Thymus (tissue), 11 donors: ENCODE results near the gene EDNRA. TPM values are rescaled to one million over a fixed set of nuclear protein-coding genes. Genes with fewer than 3 reads are reported as not detected.

Experiments used
- DNase-seq, 9 donors: peaks; one replicate each; pipeline ENCODE4 v3.0.0-alpha.2; 2013; ENCODE audit warnings: low spot score in 9 of 9, low read depth in 6 of 9, missing footprints in 1 of 9
- H3K27ac ChIP-seq, 2 donors: one replicate each; pipeline ENCODE4 v1.5.1; 2013; ENCODE audit warnings: control low read depth in 1 of 2, low read depth in 1 of 2, low read length in 1 of 2, mild to moderate bottlenecking in 1 of 2, moderate library complexity in 1 of 2
- H3K27me3 ChIP-seq, 2 donors: one replicate each; pipeline ENCODE4 v1.5.1; 2013; ENCODE audit warnings: low read length in 1 of 2; ENCODE audit not compliant: control insufficient read depth in 2 of 2, insufficient read depth in 1 of 2
- H3K36me3 ChIP-seq, 2 donors: one replicate each; pipeline ENCODE4 v1.5.1; 2013; ENCODE audit warnings: low read length in 1 of 2, mild to moderate bottlenecking in 1 of 2, moderate library complexity in 1 of 2; ENCODE audit not compliant: control insufficient read depth in 2 of 2, insufficient read depth in 2 of 2
- H3K4me1 ChIP-seq, 2 donors: one replicate each; pipeline ENCODE4 v1.5.1; 2013; ENCODE audit warnings: low read length in 2 of 2; ENCODE audit not compliant: control insufficient read depth in 2 of 2, insufficient read depth in 2 of 2
- H3K4me3 ChIP-seq, 2 donors: one replicate each; pipeline ENCODE4 v1.5.1; 2013; ENCODE audit warnings: low read length in 2 of 2, control low read depth in 1 of 2, mild to moderate bottlenecking in 1 of 2
- H3K9me3 ChIP-seq, 2 donors: one replicate each; pipeline ENCODE4 v1.5.1; 2013; ENCODE audit warnings: low read length in 1 of 2, mild to moderate bottlenecking in 1 of 2; ENCODE audit not compliant: control insufficient read depth in 2 of 2, insufficient read depth in 1 of 2
- WGBS: extraction: QIAGEN DNeasy Blood & Tissue Kit; methylation state at CpG from one replicate; pipeline ENCODE4 v1.1.7; 2013; 5-methylcytosine and 5-hydroxymethylcytosine counted together
- polyA plus RNA-seq: library from polyadenylated mRNA; stranded (reverse); fragments of 200-250 nt; gene quantifications from one replicate; pipeline ENCODE4 v1.2.3, GENCODE V29; 2013
- total RNA-seq: library from RNA; stranded (reverse); fragments of 120-200 nt; gene quantifications from one replicate; pipeline ENCODE4 v1.2.4, GENCODE V29; 2013
- donor health status: healthy.

The EDNRA gene
- total and polyA plus RNA-seq, 2 donors: 4.7 to 10.1 TPM

DNA sequence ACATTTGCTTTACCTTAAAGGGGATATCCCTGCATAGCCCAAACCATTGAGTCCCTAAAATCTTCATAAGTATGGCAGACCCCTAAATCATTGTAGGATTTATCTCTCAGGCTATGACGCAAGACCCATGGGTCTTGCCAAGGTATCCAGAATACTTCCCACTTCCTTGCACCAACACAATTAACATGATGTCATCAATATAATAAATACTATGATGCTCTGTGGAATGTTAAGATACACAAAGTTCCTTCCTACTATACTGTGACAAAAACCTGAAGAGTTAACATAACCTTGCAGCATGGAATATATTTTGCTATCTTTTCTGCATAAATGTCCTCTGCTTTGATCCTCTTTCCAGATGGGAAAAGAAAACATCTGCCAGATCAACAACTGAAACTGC, 86.4 kb downstream of the EDNRA start:
- Histone ChIP-seq H3K4me3 (no peak overlapping the region), H3K27me3 (no peaks in the 10 kb centered on the region), H3K4me1 (no peaks in the 10 kb centered on the region), H3K36me3 (no peaks in the 10 kb centered on the region), H3K27ac (no peak overlapping the region), H3K9me3 (no peaks in the 10 kb centered on the region)
- DNase-seq: no peak
- 97% methylated on average over 1 of the region's 1 CpG for WGBS

DNA sequence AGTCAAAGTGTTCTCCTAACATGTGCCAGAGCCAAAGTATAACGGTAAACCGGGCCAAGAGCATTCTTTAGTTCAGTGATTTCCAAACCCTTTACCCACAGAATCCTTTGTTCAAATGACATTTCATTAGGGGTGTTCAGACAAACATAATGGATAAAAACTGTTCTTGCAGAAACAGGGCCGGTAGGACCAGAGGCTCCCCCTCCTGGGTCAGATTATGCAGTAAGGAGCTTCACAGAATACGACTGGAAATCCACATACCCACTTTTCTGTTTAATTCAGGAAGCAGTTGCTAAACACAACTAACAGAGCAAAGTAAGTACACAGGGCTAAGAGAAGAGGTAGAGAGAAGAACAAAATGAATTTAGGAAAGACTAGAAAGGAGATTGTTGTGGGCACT, 89.7 kb downstream of the EDNRA start:
- 74% methylated on average over 4 of the region's 4 CpGs for WGBS
- no peak overlapping the region for H3K27ac ChIP-seq
- no peaks in the 10 kb centered on the region for H3K36me3 ChIP-seq
- H3K4me3 ChIP-seq: no peak overlapping the region
- H3K4me1 ChIP-seq: no peaks in the 10 kb centered on the region
- no peaks in the 10 kb centered on the region for H3K9me3 ChIP-seq
- H3K27me3 ChIP-seq: no peaks in the 10 kb centered on the region
- DNase-seq: no peak

DNA sequence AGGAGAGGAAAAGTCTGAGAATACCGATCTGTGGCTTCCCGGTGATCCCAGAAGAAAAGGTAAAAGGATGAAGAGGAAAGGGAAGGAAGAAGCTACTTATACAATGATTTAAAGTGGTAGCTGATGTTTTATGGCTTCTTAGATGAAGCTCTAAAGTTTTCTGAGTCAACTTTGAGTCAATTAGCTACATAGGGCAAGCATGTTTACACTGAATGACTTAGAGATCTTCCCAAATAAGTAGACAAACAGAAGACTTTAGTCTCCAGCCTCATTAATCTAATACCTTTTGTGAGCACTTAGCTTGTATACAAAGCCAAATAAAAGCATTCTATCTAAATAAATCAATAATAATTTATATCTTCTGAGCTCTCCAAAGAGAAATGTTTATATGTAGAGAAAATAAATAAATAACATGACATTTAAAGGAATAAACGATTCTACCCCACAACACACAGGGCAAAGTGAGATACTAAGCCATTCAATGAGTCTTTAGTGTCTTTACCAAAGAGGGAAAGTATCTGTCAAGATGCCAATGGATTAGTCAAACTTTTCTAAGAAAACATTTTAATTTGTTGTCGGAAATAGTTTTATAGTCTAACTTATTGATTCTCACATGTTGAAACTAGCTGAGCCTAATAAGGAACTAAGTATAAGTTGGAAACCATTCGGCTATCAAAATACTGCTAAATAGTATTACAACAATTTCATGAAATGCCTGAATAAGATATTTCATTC, 90.3 kb downstream of the EDNRA start:
- no peak for DNase-seq
- Histone ChIP-seq H3K27me3 (no peaks in the 10 kb centered on the region), H3K4me3 (no peak overlapping the region), H3K27ac (no peak overlapping the region), H3K36me3 (no peaks in the 10 kb centered on the region), H3K9me3 (no peaks in the 10 kb centered on the region), H3K4me1 (no peaks in the 10 kb centered on the region)
- WGBS: 83% methylated on average over 5 of the region's 5 CpGs

DNA sequence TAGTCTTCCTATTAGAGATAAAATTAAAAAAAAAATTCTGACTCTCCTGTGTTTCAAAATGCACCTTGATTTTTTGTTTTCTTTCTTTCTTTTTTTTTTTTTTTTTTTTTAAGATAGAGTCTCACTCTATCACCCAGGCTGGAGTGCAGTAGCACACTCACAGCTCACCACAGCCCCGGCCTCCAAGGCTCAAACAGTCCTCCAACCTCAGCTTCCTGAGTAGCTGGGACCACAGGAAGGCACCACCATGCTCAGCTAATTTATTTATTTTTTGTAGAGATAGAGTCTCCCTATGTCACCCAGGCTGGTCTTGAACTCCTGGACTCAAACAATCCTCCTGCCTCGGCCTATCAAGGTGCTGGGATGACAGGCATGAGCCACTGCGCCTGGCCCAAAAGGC, 95.2 kb downstream of the EDNRA start:
- WGBS: 72% methylated on average over 3 of the region's 3 CpGs
- Histone ChIP-seq H3K36me3 (no peaks in the 10 kb centered on the region), H3K4me1 (no peaks in the 10 kb centered on the region), H3K4me3 (no peak overlapping the region), H3K27ac (no peak overlapping the region), H3K27me3 (no peaks in the 10 kb centered on the region), H3K9me3 (no peaks in the 10 kb centered on the region)
- no peak for DNase-seq

DNA sequence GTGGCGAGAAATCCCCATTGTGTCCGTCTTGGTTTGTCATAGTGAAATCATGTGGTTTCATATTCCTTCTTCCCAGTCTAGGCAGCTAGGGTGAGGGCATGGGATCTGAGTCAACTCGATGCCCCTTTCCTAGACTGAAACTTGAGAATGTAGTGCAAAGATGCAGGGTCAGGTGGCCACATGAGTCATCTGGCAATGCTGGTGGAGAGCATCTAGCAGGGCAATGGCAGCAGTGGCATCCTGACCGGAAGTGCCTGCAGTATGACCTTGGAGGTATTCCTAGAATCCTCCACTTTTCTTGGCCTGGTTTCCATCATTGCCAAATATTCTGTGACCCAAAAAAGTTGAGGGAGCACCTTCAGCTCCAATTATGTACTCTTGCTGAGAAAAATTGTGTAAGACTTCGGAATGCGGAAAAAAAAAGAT, 97.2 kb downstream of the EDNRA start:
- 95% methylated on average over 6 of the region's 6 CpGs for WGBS
- Histone ChIP-seq H3K4me3 (no peak overlapping the region), H3K36me3 (no peaks in the 10 kb centered on the region), H3K4me1 (no peaks in the 10 kb centered on the region), H3K27me3 (no peaks in the 10 kb centered on the region), H3K9me3 (no peaks in the 10 kb centered on the region), H3K27ac (no peak overlapping the region)
- DNase-seq: no peak

DNA sequence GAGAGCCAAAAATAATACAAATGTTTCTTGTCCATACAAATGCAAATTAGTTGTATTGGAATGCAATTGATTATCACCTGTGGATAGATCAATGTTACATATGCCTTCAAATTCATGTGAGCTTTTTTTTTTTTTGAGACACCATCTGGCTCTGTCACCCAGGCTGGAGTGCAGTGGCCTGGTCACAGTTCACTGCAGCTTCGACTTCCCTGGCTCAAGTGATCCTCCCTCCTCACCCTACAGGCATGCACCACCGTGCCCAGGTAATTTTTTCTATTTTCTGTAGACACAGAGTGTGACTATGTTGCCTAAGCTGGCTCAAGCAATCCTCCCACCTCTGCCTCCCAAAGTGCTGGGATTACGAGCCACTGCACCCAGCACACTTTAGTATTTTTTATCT, 97.7 kb downstream of the EDNRA start:
- Histone ChIP-seq H3K27ac (no peak overlapping the region), H3K9me3 (no peaks in the 10 kb centered on the region), H3K4me1 (no peaks in the 10 kb centered on the region), H3K27me3 (no peaks in the 10 kb centered on the region), H3K36me3 (no peaks in the 10 kb centered on the region), H3K4me3 (no peak overlapping the region)
- DNase-seq: no peak
- 93% methylated on average over 3 of the region's 3 CpGs for WGBS

DNA sequence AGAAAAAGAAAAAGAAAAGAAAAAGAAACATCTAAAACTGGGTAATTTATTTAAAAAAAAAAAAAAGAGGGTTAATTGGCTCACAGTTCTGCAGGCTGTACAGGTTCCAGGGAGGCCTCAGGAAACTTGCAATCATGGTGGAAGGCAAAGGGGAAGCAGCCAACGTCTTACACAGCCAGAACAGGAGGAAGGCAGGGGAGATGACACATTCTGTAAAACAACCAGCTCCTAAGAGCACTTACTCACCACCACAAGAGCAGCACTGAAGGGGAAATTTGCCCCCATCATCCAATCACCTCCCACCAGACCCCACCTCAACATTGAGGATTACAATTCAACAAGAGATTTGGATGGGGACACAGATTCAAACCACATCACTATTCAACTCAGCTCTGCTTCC, 99.5 kb downstream of the EDNRA start:
- WGBS: 28% methylated on average over 1 of the region's 1 CpG
- Histone ChIP-seq H3K27ac (no peak overlapping the region), H3K4me3 (no peak overlapping the region), H3K36me3 (no peaks in the 10 kb centered on the region), H3K4me1 (no peaks in the 10 kb centered on the region), H3K27me3 (no peaks in the 10 kb centered on the region), H3K9me3 (no peaks in the 10 kb centered on the region)
- DNase-seq: no peak

DNA sequence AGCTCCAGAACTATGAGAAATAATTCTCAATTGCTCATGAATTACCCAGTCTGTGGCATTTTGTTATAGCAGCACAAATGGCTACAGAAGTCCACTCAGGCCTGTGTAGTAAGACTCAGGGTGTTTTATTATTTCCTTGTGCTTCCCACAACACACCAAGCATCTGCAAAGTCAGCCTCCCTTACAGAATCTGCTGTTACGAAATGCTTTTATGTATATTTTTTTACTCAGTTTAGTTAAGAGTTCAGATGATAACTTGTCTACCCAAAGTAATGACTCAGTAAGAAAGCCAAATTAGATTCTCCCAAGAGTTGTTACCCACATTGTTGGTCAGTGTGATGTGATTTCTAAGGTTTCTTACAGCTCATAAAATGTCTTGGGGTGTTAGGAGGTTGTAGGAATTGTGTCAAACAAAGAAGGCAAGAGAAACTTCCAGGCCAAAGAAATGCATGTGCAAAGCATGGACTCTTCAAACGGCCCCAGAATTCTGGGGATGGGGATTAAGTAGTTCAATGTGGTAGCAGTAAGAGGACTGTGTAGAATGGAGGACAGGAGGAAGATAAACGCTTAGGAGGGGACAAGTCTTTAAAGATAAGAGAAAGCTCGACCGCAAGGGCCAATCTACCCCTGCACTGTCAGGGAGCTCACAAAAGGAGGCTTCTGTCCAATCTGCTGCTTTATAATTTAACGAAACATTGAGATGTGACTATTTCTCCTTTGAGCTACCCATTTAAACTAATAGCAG, 100.9 kb downstream of the EDNRA start:
- Histone ChIP-seq H3K9me3 (no peaks in the 10 kb centered on the region), H3K27ac (no peak overlapping the region), H3K4me3 (no peak overlapping the region), H3K36me3 (no peaks in the 10 kb centered on the region), H3K27me3 (no peaks in the 10 kb centered on the region), H3K4me1 (no peaks in the 10 kb centered on the region)
- no peak for DNase-seq
- WGBS: 95% methylated on average over 6 of the region's 6 CpGs

DNA sequence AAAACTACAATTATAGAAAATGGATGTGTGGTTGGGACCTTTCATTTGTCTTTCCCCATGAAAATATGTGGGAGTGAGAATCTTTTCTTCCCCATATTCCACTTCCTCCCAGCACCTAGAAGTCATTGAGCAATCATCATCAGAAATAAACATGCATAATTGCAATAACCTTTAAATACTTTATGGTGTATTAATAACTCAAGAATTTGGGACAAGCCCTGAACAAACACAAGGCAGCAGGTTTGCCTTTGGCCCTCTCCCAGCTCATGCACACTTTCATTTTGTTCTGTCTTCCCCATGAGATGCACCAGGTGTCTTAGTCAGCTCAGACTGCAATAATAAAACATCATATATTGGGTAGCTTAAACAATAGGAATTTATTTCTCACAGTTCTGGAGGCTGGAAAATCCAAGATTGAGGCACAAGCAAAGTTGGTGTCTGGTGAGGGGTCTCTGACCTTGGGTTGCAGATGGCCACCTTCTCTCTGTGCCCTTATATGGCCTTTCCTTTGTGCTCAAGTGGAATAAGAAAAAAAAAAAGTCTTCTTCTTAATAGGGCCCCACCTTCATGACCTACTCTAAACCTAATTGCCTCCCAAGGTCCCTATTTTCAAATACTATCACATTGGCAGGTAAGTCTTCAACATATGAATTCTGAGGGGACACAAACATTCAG, 101.6 kb downstream of the EDNRA start:
- no peak for DNase-seq
- H3K27me3 ChIP-seq: no peaks in the 10 kb centered on the region
- no peaks in the 10 kb centered on the region for H3K4me1 ChIP-seq
- no peak overlapping the region for H3K27ac ChIP-seq
- H3K36me3 ChIP-seq: no peaks in the 10 kb centered on the region
- no peak overlapping the region for H3K4me3 ChIP-seq
- H3K9me3 ChIP-seq: no peaks in the 10 kb centered on the region
